GM19238 (cell line): ENCODE data around the gene OR1F1.

Source experiments
- DNase-seq: peaks from one replicate; pipeline ENCODE4 v3.0.0; 2011; ENCODE audit warnings: low spot score; ENCODE audit not compliant: insufficient read length

OR1F1 gene

DNA sequence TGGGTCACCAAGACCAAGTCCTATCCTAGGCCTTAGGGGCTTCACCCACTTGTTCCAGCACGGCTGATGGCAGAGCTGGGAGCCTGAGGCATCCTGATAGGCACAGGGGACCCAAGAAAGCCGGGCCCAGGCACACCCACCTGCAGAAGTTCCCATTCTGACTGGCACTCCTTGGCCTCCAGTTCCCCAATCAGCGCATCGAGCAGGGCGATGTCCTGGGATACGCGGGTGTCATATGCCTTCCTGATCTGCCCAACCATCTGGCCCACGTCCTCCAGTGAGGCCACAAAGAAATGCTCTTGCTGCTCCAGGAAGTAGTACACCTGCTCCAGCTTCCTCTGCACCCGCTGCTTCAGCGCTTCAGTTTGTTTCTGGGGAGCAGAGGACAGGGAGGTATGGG lies 58.9 kb downstream of the OR1F1 start:
- DNase-seq, result no peak

- DNase-seq, result no peak
Observed at GRCh38 chr16:3248596-3248995, 60.6 kb downstream of the OR1F1 start.

DNA sequence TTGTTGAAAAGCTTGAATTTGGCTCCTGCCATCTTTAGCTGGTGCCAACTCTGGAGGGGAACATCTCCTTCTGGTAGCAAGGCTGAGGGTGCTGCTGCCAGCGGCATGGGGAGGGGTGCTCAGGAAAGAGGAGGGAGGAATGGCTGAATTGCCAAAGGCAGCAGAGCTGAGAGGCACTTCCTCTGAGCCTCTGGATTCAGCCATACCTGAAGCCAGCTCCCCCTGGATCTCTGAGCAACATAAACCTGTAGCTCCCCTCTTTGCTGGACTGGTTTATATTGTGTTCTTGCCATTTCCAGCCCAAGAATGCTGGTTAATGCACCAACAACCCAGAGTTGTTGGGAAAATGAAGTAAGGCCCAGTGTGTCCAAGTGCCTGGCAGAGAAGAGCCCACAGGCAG lies 61.0 kb downstream of the OR1F1 start:
- DNase-seq, result no peak

- DNase-seq, result no peak
Observed at GRCh38 chr16:3249451-3249850, 61.4 kb downstream of the OR1F1 start.

DNA sequence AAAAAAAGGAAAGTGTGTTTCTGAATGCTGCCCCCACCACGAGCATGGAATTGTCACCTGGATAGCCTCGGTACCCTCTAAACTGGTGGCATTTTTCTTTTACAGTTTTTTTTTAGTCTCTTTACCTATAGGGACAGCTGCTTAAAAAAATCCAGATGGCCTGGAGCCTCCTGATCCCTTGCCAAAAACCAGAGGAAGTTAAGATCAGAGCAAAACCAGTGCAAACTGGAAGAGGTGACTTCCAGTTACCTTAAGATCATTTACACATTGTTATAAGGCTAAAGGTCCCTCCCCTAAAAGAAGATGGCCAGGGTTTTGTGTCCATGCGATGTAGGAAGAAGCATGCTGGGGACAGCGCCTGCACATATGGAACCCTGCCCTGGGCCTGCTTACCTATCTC lies 65.0 kb downstream of the OR1F1 start:
- no peak for DNase-seq

DNA sequence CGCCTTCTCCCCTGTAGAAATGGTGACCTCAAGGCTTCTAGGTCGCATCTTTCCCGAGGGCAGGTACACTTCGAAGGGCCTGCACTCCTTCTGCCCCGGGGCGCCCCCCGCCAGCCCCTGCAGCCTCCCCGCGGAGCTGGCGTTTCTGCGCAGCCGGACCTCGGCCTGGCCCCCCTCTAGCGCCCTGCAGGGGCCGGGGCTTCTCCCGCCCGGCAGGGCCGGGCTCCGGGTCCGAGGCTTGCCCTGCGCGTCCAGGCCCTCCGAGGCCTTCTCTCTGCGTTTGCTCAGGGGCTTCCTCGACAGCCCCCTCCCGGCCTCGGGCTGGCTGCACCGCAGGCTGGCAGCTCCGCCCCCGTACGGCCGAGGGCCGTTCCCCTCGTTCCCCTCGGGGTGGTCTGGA lies 66.3 kb downstream of the OR1F1 start:
- no peak for DNase-seq
